PC-9 (cell line): ENCODE results near the gene BMAL2. TPM values are rescaled to one million over a fixed set of nuclear protein-coding genes. Genes with fewer than 3 reads are reported as not detected.

ENCODE experiments used
- BruUV-seq: library from RNA; stranded (reverse); fragments of 400-500 nt; replicated peaks from 2 replicates; lab custom pipeline; 2021; lab: Mats Ljungman, UMichigan
- CTCF ChIA-PET: fragments of 300-600 bp; sonication (Branson Sonifier 250); formaldehyde crosslinking; loops from one replicate; lab custom pipeline; 2022; ENCODE audit warnings: antibody characterized with exemption; lab: Charles Lee
- POLR2A ChIA-PET: fragments of 300-600 bp; sonication (Branson Sonifier 250); formaldehyde crosslinking; loops from one replicate; lab custom pipeline; 2022; ENCODE audit warnings: antibody characterized with exemption; ENCODE audit not compliant: unreplicated experiment; lab: Charles Lee
- DNase-seq, 2 experiments: peaks; one replicate each; pipeline versions ENCODE4 v3.0.0 to v3.0.0-alpha.2; 2015 to 2022; ENCODE audit warnings: mixed read lengths in 1 of 2
- H2AFZ ChIP-seq: fragments of 200-600 bp; sonication (generic); 2 replicates; pipeline ENCODE4 v1.8.1; 2017; ENCODE audit warnings: antibody characterized with exemption
- H3F3A ChIP-seq: fragments of 200-600 bp; sonication (generic); 2 replicates; pipeline ENCODE4 v1.8.1; 2017; ENCODE audit warnings: antibody characterized with exemption, mild to moderate bottlenecking, low read depth; ENCODE audit not compliant: insufficient read depth
- H3K27ac ChIP-seq: fragments of 200-600 bp; sonication (generic); 2 replicates; pipeline ENCODE4 v1.6.1; 2016; ENCODE audit warnings: mixed run types
- H3K27me3 ChIP-seq: fragments of 200-600 bp; sonication (generic); 2 replicates; pipeline ENCODE4 v1.6.1; 2016; ENCODE audit warnings: low read depth, mixed run types; ENCODE audit not compliant: insufficient read depth
- H3K36me3 ChIP-seq: fragments of 200-600 bp; sonication (generic); 2 replicates; pipeline ENCODE4 v1.6.1; 2016; ENCODE audit warnings: low read depth, mixed run types
- H3K4me1 ChIP-seq: fragments of 200-600 bp; sonication (generic); replicated peaks from 2 replicates; pipeline ENCODE4 v1.6.1; 2016; ENCODE audit warnings: mixed run types; ENCODE audit not compliant: insufficient read depth
- H3K4me2 ChIP-seq: fragments of 200-600 bp; sonication (generic); 2 replicates; pipeline ENCODE4 v1.6.1; 2017; ENCODE audit warnings: mixed run types
- H3K4me3 ChIP-seq: fragments of 200-600 bp; sonication (generic); 2 replicates; pipeline ENCODE4 v1.6.1; 2016; ENCODE audit warnings: mixed run types
- H3K79me2 ChIP-seq: fragments of 200-600 bp; sonication (generic); 2 replicates; pipeline ENCODE4 v1.6.1; 2017; ENCODE audit warnings: low read depth, mixed run types
- H3K9me2 ChIP-seq: fragments of 200-600 bp; sonication (generic); 2 replicates; pipeline ENCODE4 v1.8.1; 2017; ENCODE audit warnings: mild to moderate bottlenecking; ENCODE audit not compliant: insufficient read depth
- H3K9me3 ChIP-seq: fragments of 200-600 bp; sonication (generic); 2 replicates; pipeline ENCODE4 v1.8.1; 2016; ENCODE audit warnings: low read depth; ENCODE audit not compliant: insufficient read depth
- H4K20me1 ChIP-seq: fragments of 200-600 bp; sonication (generic); 2 replicates; pipeline ENCODE4 v1.8.1; 2017; ENCODE audit not compliant: insufficient read depth
- CTCF ChIP-seq: fragments of 200-600 bp; sonication (generic); conservative IDR thresholded peaks from 2 replicates; pipeline ENCODE4 v1.6.1; 2017; ENCODE audit warnings: mixed run types, antibody characterized with exemption, mild to moderate bottlenecking, moderate library complexity
- EZH2 ChIP-seq: fragments of 200-600 bp; sonication (generic); IDR thresholded peaks from 2 replicates; pipeline ENCODE4 v1.8.0; 2017; ENCODE audit warnings: antibody characterized with exemption, low read depth
- intact Hi-C: fragments of 100-400 bp; cut with micrococcal nuclease; formaldehyde crosslinking; loops from one replicate; pipeline ENCODE4 v1.10.0; 2022; ENCODE audit not compliant: unreplicated experiment
- total RNA-seq: library from RNA; stranded (reverse); gene quantifications from 2 replicates; pipeline ENCODE4 v1.2.3, GENCODE V29; 2021

BMAL2 gene
- total RNA-seq, 1 experiment from 2014 or later = 87.9 TPM

GRCh38 chr12:27347779-27348178, 15.1 kb downstream of the BMAL2 start:
- H3K79me2 ChIP-seq = peaks cover 77% of the 10 kb centered on the region
- H4K20me1 ChIP-seq = no peaks in the 10 kb centered on the region
- ChIA-PET CTCF (interaction anchor here (0.6 kb wide), 1 partner anchor 18 kb away, joined by 3 read pairs; no protein-coding TSS in a partner anchor), POLR2A (interaction anchor here (0.5 kb wide), 1 partner anchor 19 kb away, joined by 3 read pairs; no protein-coding TSS in a partner anchor)
- no peak overlapping the region for H2AFZ ChIP-seq
- intact Hi-C loops = no loop called here
- no peak for TF ChIP-seq EZH2
- peaks cover 39% of the 10 kb centered on the region for H3K4me1 ChIP-seq
- H3K4me3 ChIP-seq = no peak overlapping the region
- H3K9me3 ChIP-seq = no peaks in the 10 kb centered on the region
- H3K9me2 ChIP-seq = no peaks in the 10 kb centered on the region
- no peaks in the 10 kb centered on the region for H3K27me3 ChIP-seq
- peaks cover 29% of the 10 kb centered on the region for H3F3A ChIP-seq
- no peaks in the 10 kb centered on the region for H3K36me3 ChIP-seq
- no peak for DNase-seq
- H3K27ac ChIP-seq = no peak overlapping the region
- no TSS peak for BruUV-seq
- H3K4me2 ChIP-seq = no peak overlapping the region

GRCh38 chr12:27351476-27351875, 18.8 kb downstream of the BMAL2 start:
- TF ChIP-seq CTCF (no peak), EZH2 (no peak)
- no peak for DNase-seq
- H3K9me3 ChIP-seq = 0 out of 2 replicates have a peak, but pooled peaks cover 1% of the 10 kb centered on the region
- H4K20me1 ChIP-seq = no peaks in the 10 kb centered on the region
- no peaks in the 10 kb centered on the region for H3K9me2 ChIP-seq
- H2AFZ ChIP-seq = no peak overlapping the region
- no peaks in the 10 kb centered on the region for H3F3A ChIP-seq
- H3K4me2 ChIP-seq = no peak overlapping the region
- H3K4me1 ChIP-seq = peaks cover 9% of the 10 kb centered on the region
- H3K4me3 ChIP-seq = no peak overlapping the region
- no TSS peak for BruUV-seq
- H3K27me3 ChIP-seq = no peaks in the 10 kb centered on the region
- ChIA-PET POLR2A (no interaction called here), CTCF (no interaction called here)
- H3K36me3 ChIP-seq = no peaks in the 10 kb centered on the region
- peaks cover 48% of the 10 kb centered on the region for H3K79me2 ChIP-seq
- intact Hi-C loops = no loop called here
- H3K27ac ChIP-seq = no peak overlapping the region

GRCh38 chr12:27355486-27355885, 22.9 kb downstream of the BMAL2 start:
- H4K20me1 ChIP-seq = no peaks in the 10 kb centered on the region
- H3K4me3 ChIP-seq = no peak overlapping the region
- no peak overlapping the region for H2AFZ ChIP-seq
- no peak overlapping the region for H3K4me2 ChIP-seq
- intact Hi-C loops = no loop called here
- POLR2A ChIA-PET = no interaction called here
- BruUV-seq = no TSS peak
- H3K9me3 ChIP-seq = 0 out of 2 replicates have a peak, but pooled peaks cover 3% of the 10 kb centered on the region
- H3K27me3 ChIP-seq = no peaks in the 10 kb centered on the region
- TF ChIP-seq EZH2 (no peak), CTCF (no peak)
- H3F3A ChIP-seq = no peaks in the 10 kb centered on the region
- CTCF ChIA-PET = no interaction called here
- H3K79me2 ChIP-seq = peaks cover 8% of the 10 kb centered on the region
- H3K9me2 ChIP-seq = no peaks in the 10 kb centered on the region
- H3K4me1 ChIP-seq = no peaks in the 10 kb centered on the region
- DNase-seq = no peak
- H3K27ac ChIP-seq = no peak overlapping the region
- no peaks in the 10 kb centered on the region for H3K36me3 ChIP-seq

- H3K4me1 ChIP-seq = no peaks in the 10 kb centered on the region
- no peak overlapping the region for H3K27ac ChIP-seq
- peaks cover 7% of the 10 kb centered on the region; the same call in 1 of the 2 replicates for H3K79me2 ChIP-seq
- CTCF ChIA-PET = no interaction called here
- no peak for DNase-seq
- no peaks in the 10 kb centered on the region for H3K27me3 ChIP-seq
- no peaks in the 10 kb centered on the region for H4K20me1 ChIP-seq
- POLR2A ChIA-PET = interaction anchor here (0.6 kb wide), 1 partner anchor 284 kb away, joined by 3 read pairs; no protein-coding TSS in a partner anchor
- BruUV-seq = no TSS peak
- intact Hi-C loops = no loop called here
- H3K36me3 ChIP-seq = no peaks in the 10 kb centered on the region
- 0 out of 2 replicates have a peak, but pooled peaks cover 3% of the 10 kb centered on the region for H3K9me3 ChIP-seq
- no peak overlapping the region for H3K4me2 ChIP-seq
- TF ChIP-seq CTCF (no peak), EZH2 (no peak)
- H3K9me2 ChIP-seq = no peaks in the 10 kb centered on the region
- H3K4me3 ChIP-seq = no peak overlapping the region
- no peaks in the 10 kb centered on the region for H3F3A ChIP-seq
- no peak overlapping the region for H2AFZ ChIP-seq
These were observed 23.3 kb downstream of the BMAL2 start for GRCh38 chr12:27355979-27356378.
